Esophagus (tissue), 2 donors: Measurements from ENCODE around the gene LGALS9B. TPM values are rescaled to one million over a fixed set of nuclear protein-coding genes. Genes with fewer than 3 reads are reported as not detected.
"Not testable (repeated sequence)": the region's sequence is repeated elsewhere in the genome, so short reads cannot be mapped to it uniquely, and the experiment has no call there.

ENCODE experiments used
- H3K27ac ChIP-seq, 2 donors: one replicate each; pipeline ENCODE4 v1.5.1; 2013; ENCODE audit warnings: low read depth in 2 of 2, mild to moderate bottlenecking in 2 of 2, inconsistent platforms in 1 of 2, low read length in 1 of 2, moderate library complexity in 1 of 2
- H3K27me3 ChIP-seq, 2 donors: one replicate each; pipeline ENCODE4 v1.6.1; 2013; ENCODE audit warnings: low read length in 2 of 2, control low read depth in 1 of 2, mild to moderate bottlenecking in 1 of 2; ENCODE audit not compliant: insufficient read depth in 2 of 2, control insufficient read depth in 1 of 2
- H3K36me3 ChIP-seq, 2 donors: one replicate each; pipeline ENCODE4 v1.6.1; 2013; ENCODE audit warnings: low read length in 1 of 2; ENCODE audit not compliant: control insufficient read depth in 2 of 2, insufficient read depth in 2 of 2
- H3K4me1 ChIP-seq, 2 donors: one replicate each; pipeline ENCODE4 v1.6.1; 2013; ENCODE audit warnings: low read length in 1 of 2; ENCODE audit not compliant: control insufficient read depth in 2 of 2, insufficient read depth in 2 of 2
- H3K4me3 ChIP-seq, 2 donors: one replicate each; pipeline ENCODE4 v1.5.1; 2013; ENCODE audit warnings: low read length in 2 of 2, mild to moderate bottlenecking in 2 of 2, low read depth in 1 of 2, moderate library complexity in 1 of 2
- H3K9me3 ChIP-seq, 2 donors: one replicate each; pipeline ENCODE4 v1.6.1; 2013; ENCODE audit warnings: mild to moderate bottlenecking in 2 of 2, low read depth in 1 of 2, low read length in 1 of 2, moderate library complexity in 1 of 2; ENCODE audit not compliant: control insufficient read depth in 2 of 2, insufficient read depth in 1 of 2
- WGBS, 2 donors: extraction: QIAGEN DNeasy Blood & Tissue Kit; methylation state at CpG; one replicate each; pipeline ENCODE4 v1.1.7; 2013; 5-methylcytosine and 5-hydroxymethylcytosine counted together
- polyA plus RNA-seq, 2 donors: library from polyadenylated mRNA; stranded (reverse); fragments of 200-250 nt; gene quantifications; one replicate each; pipeline ENCODE4 v1.2.3, GENCODE V29; 2013
- donor health status: healthy with polysubstance abuse.
- donor health status: Bipolar disorder and iron deficiency.

LGALS9B gene
- polyA plus RNA-seq, 2 donors, result 7.6 to 8.9 TPM

DNA sequence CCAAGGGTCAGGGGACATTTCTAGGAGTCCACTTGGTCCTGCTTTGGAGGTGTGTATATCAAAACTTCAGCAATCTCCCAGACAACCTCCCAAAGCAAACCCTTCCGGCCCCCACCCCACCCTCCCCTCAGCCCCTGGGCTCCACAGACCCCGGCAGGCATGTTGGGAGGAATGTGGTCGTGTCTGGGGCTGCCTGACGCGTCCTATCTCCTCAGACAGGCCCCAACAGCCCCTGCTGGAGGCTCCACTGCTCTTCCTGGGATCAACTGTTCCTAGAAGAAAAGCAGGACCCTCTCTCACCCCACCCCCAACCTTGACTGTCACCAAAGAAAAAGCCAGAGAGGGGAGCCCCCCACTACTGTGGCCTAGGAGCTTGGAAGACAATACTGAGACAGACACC, 28.1 kb upstream of the LGALS9B start:
- H3K4me1 ChIP-seq, H3K36me3 ChIP-seq, H3K27me3 ChIP-seq, H3K4me3 ChIP-seq, H3K27ac ChIP-seq, H3K9me3 ChIP-seq: not testable (repeated sequence)
- 21 to 36% methylated on average over 2 to 5 of the region's 5 CpGs for WGBS, 2 donors

DNA sequence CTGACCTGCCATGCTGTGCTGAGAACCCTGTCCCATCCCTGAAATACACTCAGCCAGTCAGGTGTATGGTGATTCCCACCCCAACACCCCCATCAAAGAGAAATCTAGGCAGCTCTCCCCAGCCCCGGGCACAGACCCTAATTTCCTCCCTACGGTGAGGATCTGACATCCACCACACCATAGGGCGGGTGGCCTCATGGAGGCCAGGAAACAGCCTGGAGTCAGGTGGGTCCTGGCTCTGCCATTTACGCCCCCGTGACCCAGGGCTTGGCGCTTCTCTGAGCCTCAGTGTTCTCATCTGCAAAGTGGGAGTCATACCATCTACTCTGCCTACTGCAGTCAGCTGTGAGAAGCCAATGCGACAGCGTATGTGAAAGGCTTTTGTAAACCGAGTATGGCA, 27.4 kb upstream of the LGALS9B start:
- not testable (repeated sequence) for H3K4me1 ChIP-seq, H3K4me3 ChIP-seq, H3K9me3 ChIP-seq, H3K36me3 ChIP-seq, H3K27ac ChIP-seq, H3K27me3 ChIP-seq
- WGBS, 2 donors, result 87 to 88% methylated on average over 4 to 6 of the region's 9 CpGs

DNA sequence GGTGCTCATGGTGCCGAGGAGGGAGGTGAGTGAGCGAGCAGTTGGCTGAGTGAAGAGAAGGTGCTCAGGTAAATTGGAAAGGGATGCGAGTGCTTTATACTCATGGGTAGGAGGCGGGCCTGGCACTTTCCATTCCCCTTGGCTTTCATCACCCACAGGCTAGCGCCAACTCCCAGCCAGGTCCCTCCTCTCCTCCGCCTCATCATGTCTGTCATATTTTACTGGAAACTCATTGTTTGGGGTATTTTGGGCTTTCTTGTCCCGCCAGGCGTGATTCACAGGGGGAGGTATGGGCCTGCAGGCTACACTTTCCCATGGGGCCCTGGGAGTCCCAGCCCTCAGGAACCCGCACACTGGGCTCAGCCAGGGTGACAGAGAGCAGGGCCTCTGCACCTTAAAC, 26.8 kb upstream of the LGALS9B start:
- not testable (repeated sequence) for H3K27ac ChIP-seq, H3K36me3 ChIP-seq, H3K4me1 ChIP-seq, H3K9me3 ChIP-seq, H3K27me3 ChIP-seq, H3K4me3 ChIP-seq
- WGBS, 2 donors, result 66 to 72% methylated on average over 4 to 5 of the region's 9 CpGs

GRCh38 chr17:20492971-20493370, 25.6 kb upstream of the LGALS9B start:
- not testable (repeated sequence) for H3K9me3 ChIP-seq, H3K4me1 ChIP-seq, H3K27ac ChIP-seq, H3K36me3 ChIP-seq, H3K27me3 ChIP-seq, H3K4me3 ChIP-seq
- WGBS, 2 donors, result 64 to 79% methylated on average over 4 to 6 of the region's 8 CpGs

DNA sequence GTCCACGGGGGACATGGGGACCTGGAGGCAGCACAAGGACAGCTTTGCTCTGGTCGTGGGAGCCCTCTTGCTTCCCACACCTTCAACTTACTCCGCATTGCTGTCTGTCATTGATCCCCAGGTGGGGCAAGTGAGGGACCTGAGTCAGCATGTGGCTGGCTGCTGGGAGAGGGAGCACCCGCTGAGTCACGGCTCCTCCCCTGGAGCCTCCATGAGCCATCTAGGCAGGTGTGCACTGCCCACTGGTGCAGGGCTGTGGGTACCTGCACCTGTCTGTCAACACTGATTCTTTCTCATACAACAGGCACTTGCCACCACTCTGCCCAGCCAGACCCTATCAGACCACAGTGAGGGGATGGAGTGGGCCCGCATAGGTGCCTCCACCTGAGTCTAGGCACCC, 24.8 kb upstream of the LGALS9B start:
- WGBS, 2 donors, result 29 to 31% methylated on average over 2 to 3 of the region's 6 CpGs

DNA sequence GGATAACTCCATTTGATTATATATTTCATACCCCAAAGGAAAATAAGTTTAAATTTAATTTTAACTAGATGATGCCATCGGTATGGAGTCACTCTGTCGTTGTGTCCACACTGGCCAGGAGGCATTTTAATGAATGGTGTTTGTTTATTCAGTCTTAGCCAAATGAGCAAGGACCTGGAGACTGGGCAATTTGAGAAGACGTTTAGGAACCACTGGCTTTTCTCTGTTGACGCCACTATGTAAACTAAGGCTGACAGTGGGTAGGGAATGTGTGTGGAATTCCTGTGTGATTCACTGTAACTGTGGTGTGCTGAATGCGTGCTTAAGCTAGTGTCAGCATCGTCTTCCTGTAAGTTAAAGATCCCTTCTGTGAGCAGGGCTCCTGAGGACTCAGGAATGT, 17.6 kb upstream of the LGALS9B start:
- H3K27ac ChIP-seq, H3K9me3 ChIP-seq, H3K4me1 ChIP-seq, H3K4me3 ChIP-seq, H3K27me3 ChIP-seq, H3K36me3 ChIP-seq: not testable (repeated sequence)
- WGBS, 2 donors, result 38 to 47% methylated on average over 5 of the region's 6 CpGs

More for the DNA sequence above, 24.8 kb upstream of the LGALS9B start:
- H3K27ac ChIP-seq, H3K27me3 ChIP-seq, H3K4me1 ChIP-seq, H3K9me3 ChIP-seq, H3K36me3 ChIP-seq, H3K4me3 ChIP-seq: not testable (repeated sequence)

DNA sequence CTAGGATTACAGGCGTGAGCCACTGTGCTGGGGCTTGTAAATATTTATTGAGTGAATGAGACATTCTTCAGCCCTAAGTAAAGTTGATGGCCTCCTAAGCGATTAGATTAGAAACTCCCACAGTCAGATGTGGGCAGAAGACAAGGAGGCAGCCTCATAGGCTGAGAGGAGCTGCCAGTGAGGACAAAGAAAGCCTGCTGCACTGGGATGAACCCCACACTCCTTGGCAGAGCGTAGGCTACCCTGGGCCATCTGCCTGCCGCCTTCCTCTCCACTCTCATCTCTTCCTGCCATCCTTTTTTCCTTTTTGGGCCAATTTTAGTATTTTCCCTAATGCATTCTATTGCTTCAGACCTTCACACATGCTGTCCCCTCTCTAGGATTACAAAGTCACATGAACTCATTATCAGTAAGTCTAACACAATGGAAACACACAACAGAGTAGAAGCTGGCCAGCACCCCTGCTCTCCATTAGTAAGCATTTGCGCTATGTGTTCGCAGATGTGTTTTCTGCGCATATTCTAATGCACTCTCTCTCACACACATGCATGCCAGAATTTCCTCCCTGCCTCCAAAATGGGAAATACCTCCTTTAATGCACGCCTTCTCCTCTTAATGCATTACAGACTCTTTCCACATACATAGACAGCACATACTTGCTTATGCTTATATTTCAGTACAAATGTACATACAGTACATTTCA, 12.7 kb upstream of the LGALS9B start:
- H3K4me3 ChIP-seq, H3K36me3 ChIP-seq, H3K27ac ChIP-seq, H3K27me3 ChIP-seq, H3K4me1 ChIP-seq, H3K9me3 ChIP-seq: not testable (repeated sequence)
- 87 to 88% methylated on average over 5 to 6 of the region's 8 CpGs for WGBS, 2 donors

- H3K4me1 ChIP-seq, H3K36me3 ChIP-seq, H3K4me3 ChIP-seq, H3K9me3 ChIP-seq, H3K27me3 ChIP-seq: not testable (repeated sequence)
- WGBS, 2 donors, result 43 to 50% methylated on average over 3 of the region's 4 CpGs
- H3K27ac ChIP-seq, result peak overlapping the region; percentile 73 to 81
Observed at GRCh38 chr17:20477398-20478071, 10.2 kb upstream of the LGALS9B start.

- H3K4me1 ChIP-seq, H3K9me3 ChIP-seq, H3K27me3 ChIP-seq, H3K36me3 ChIP-seq, H3K4me3 ChIP-seq: not testable (repeated sequence)
- H3K27ac ChIP-seq, result peak overlapping the region; percentile 30 to 47
- 42 to 71% methylated on average over 7 of the region's 8 CpGs for WGBS, 2 donors
Observed at GRCh38 chr17:20475137-20475831, 7.9 kb upstream of the LGALS9B start.

DNA sequence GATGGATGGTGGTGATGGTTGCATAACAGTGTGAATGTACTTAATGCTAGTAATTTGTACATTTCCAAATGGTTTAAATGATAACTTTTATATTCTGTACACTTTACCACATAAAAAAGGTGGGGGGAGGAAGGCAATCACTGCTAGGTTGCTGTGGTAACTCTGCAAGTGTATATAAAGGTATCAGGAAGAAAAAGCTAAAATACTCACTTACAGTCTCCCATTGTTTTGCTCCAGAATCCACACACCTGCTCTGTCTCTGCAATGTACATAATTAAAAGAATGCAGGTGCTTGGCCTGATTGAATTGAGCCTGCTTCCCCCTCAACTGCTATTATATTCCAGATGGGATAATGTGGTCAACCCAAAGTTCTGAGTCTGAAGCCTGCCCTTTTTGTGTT, 6.7 kb upstream of the LGALS9B start:
- not testable (repeated sequence) for H3K4me3 ChIP-seq, H3K27ac ChIP-seq, H3K36me3 ChIP-seq, H3K4me1 ChIP-seq, H3K9me3 ChIP-seq, H3K27me3 ChIP-seq
